Measurements from ENCODE around the gene C5orf58. TPM values are rescaled to one million over a fixed set of nuclear protein-coding genes. Genes with fewer than 3 reads are reported as not detected.
"Not testable (repeated sequence)": the region's sequence is repeated elsewhere in the genome, so short reads cannot be mapped to it uniquely, and the experiment has no call there.

C5orf58 gene
- total and polyA plus RNA-seq, 2 donors (not counting 1 experiment from before 2014, with no cell fraction given) = not detected

DNA sequence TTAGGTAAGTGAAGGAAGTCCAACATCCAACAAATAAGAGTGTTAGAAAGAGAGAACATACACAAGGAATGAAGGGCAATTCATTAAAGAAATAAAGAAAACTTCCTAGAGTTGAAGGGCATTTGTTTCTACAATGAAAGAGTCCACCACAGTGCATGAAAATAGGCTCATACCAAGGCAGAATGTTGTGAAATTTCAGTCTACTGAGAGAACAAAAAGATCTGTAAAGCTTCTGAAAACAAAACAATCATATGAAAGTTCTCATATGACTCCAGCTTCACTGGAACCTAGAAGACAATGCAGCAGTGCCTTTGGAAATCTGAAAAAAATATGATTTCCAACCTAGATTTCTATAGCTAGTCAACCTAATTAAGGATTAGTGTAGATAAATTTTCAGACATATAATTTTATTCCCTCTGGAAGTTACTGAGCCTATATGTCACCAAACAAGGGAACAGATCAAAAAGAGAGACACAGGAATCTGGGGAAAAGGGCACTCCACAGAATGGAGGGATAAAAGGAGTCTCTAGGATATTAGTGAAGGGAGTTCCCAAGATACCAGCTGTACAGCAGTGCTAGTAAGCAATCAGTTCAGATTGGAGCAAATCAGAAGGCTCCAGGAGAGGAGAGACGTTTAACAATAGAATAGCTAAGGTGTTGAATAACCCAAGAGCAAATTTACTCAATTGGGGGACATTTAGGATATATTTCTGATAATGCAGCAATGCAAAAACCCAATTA is 5.8 kb downstream of the C5orf58 start:
- CTCF ChIA-PET = interaction anchor here (1.2 to 3.4 kb wide), 3 partner anchors 12 to 183 kb away, joined by 3 to 8 read pairs (median 7); no protein-coding TSS in a partner anchor
- Histone ChIP-seq H3K4me1 (ENCODE audit: control insufficient read depth in 2 of 2, insufficient read depth in 2 of 2, low read length in 2 of 2) (no peaks in the 10 kb centered on the region), H3K79me2 (ENCODE audit: control insufficient read depth, insufficient read depth, low read length) (no peaks in the 10 kb centered on the region), H3K27ac (ENCODE audit: low read length in 2 of 2) (no peak overlapping the region), H3K27me3 (replicated peaks in 1 of 4; ENCODE audit: control extremely low read depth in 1 of 4, control insufficient read depth in 3 of 4, insufficient read depth in 4 of 4, low read length in 3 of 4) (no peaks in the 10 kb centered on the region), H3K4me2 (replicated peaks; ENCODE audit: low read depth, low read length, poor library complexity, severe bottlenecking) (no peak overlapping the region), H3K9me3 (ENCODE audit: control extremely low read depth in 1 of 3, control insufficient read depth in 2 of 3, insufficient read depth in 1 of 3, low read length in 2 of 3) (no peaks in the 10 kb centered on the region), H3K9ac (ENCODE audit: low read length) (no peak overlapping the region), H3K4me3 (ENCODE audit: control extremely low read depth in 1 of 5, extremely low read depth in 1 of 5, insufficient read depth in 1 of 5, low read depth in 2 of 5, low read length in 4 of 5) (no peak overlapping the region), H4K20me1 (ENCODE audit: control insufficient read depth, insufficient read depth, low read length, poor library complexity, severe bottlenecking) (no peaks in the 10 kb centered on the region), H2AFZ (ENCODE audit: insufficient read depth, low read depth, low read length, poor library complexity, severe bottlenecking) (no peak overlapping the region), H3K36me3 (replicated peaks in 1 of 2; ENCODE audit: control extremely low read depth in 1 of 2, control insufficient read depth in 1 of 2, extremely low read depth in 1 of 2, insufficient read depth in 2 of 2, low read length in 1 of 2) (no peaks in the 10 kb centered on the region)
- H3K4me3 Mint-ChIP-seq = no peak overlapping the region
- H3K27me3 Mint-ChIP-seq = no peaks in the 10 kb centered on the region
- intact Hi-C loops (cut with micrococcal nuclease) = no loop called here
- ATAC-seq (ENCODE audit: low read depth) = no peak
- H3K4me1 Mint-ChIP-seq = no peaks in the 10 kb centered on the region
- WGBS (ENCODE audit: insufficient coverage) = no CpG with 5 or more reads among the region's 1 CpG
- no peak overlapping the region for H3K27ac Mint-ChIP-seq
- H3K9me3 Mint-ChIP-seq (ENCODE audit: insufficient read depth) = no peaks in the 10 kb centered on the region
- TF ChIP-seq, protein P1, sequence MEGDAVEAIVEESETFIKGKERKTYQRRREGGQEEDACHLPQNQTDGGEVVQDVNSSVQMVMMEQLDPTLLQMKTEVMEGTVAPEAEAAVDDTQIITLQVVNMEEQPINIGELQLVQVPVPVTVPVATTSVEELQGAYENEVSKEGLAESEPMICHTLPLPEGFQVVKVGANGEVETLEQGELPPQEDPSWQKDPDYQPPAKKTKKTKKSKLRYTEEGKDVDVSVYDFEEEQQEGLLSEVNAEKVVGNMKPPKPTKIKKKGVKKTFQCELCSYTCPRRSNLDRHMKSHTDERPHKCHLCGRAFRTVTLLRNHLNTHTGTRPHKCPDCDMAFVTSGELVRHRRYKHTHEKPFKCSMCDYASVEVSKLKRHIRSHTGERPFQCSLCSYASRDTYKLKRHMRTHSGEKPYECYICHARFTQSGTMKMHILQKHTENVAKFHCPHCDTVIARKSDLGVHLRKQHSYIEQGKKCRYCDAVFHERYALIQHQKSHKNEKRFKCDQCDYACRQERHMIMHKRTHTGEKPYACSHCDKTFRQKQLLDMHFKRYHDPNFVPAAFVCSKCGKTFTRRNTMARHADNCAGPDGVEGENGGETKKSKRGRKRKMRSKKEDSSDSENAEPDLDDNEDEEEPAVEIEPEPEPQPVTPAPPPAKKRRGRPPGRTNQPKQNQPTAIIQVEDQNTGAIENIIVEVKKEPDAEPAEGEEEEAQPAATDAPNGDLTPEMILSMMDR (IDR thresholded peaks at IDR 0.05) = no peak
- TF ChIP-seq EZH2 (IDR thresholded peaks at IDR 0.05; ENCODE audit: borderline replicate concordance, insufficient read depth, low read depth, low read length, poor library complexity, severe bottlenecking) = no peak
- no peak for DNase-seq
- POLR2A ChIA-PET = no interaction called here

DNA sequence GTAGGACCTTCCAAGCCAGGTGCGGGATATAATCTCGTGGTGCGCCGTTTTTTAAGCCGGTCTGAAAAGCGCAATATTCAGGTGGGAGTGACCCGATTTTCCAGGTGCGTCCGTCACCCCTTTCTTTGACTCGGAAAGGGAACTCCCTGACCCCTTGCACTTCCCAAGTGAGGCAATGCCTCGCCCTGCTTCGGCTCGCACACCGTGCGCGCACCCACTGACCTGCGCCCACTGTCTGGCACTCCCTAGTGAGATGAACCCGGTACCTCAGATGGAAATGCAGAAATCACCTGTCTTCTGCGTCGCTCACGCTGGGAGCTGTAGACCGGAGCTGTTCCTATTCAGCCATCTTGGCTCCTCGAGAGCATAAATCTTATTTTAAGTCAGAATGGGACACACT is 12.7 kb downstream of the C5orf58 start:
- H3K9me3 ChIP-seq (ENCODE audit: control extremely low read depth in 1 of 3, control insufficient read depth in 2 of 3, insufficient read depth in 1 of 3, low read length in 2 of 3); H2AFZ ChIP-seq (ENCODE audit: insufficient read depth, low read depth, low read length, poor library complexity, severe bottlenecking); DNase-seq; POLR2A ChIA-PET; H3K9ac ChIP-seq (ENCODE audit: low read length); H3K4me3 ChIP-seq (ENCODE audit: control extremely low read depth in 1 of 5, extremely low read depth in 1 of 5, insufficient read depth in 1 of 5, low read depth in 2 of 5, low read length in 4 of 5); H4K20me1 ChIP-seq (ENCODE audit: control insufficient read depth, insufficient read depth, low read length, poor library complexity, severe bottlenecking); H3K4me2 ChIP-seq (replicated peaks; ENCODE audit: low read depth, low read length, poor library complexity, severe bottlenecking); H3K4me1 ChIP-seq (ENCODE audit: control insufficient read depth in 2 of 2, insufficient read depth in 2 of 2, low read length in 2 of 2); H3K79me2 ChIP-seq (ENCODE audit: control insufficient read depth, insufficient read depth, low read length); H3K27ac Mint-ChIP-seq; H3K4me3 Mint-ChIP-seq; H3K4me1 Mint-ChIP-seq; H3K9me3 Mint-ChIP-seq (ENCODE audit: insufficient read depth); H3K36me3 ChIP-seq (replicated peaks in 1 of 2; ENCODE audit: control extremely low read depth in 1 of 2, control insufficient read depth in 1 of 2, extremely low read depth in 1 of 2, insufficient read depth in 2 of 2, low read length in 1 of 2); H3K27me3 ChIP-seq (replicated peaks in 1 of 4; ENCODE audit: control extremely low read depth in 1 of 4, control insufficient read depth in 3 of 4, insufficient read depth in 4 of 4, low read length in 3 of 4); H3K27ac ChIP-seq (ENCODE audit: low read length in 2 of 2); ATAC-seq (ENCODE audit: low read depth); H3K27me3 Mint-ChIP-seq; intact Hi-C loops (cut with micrococcal nuclease): not testable (repeated sequence)
- 100% methylated on average over 6 of the region's 23 CpGs for WGBS (ENCODE audit: insufficient coverage)
- CTCF ChIA-PET = interaction anchor here (0.9 to 2.0 kb wide), 2 partner anchors 20 to 94 kb away, joined by 3 to 8 read pairs; no protein-coding TSS in a partner anchor

Data from B cell (primary cell).